K562 (cell line): ENCODE results near the gene MYO16. TPM values are rescaled to one million over a fixed set of nuclear protein-coding genes. Genes with fewer than 3 reads are reported as not detected.

Experiments
- ATAC-seq: fragments of 200-7000 bp; cut with Tn5 transposase; 3 replicates; pipeline ENCODE4 v1.9.1; 2020; ENCODE audit warnings: moderate library complexity
- BruUV-seq: library from RNA; stranded (reverse); fragments of 400-500 nt; replicated peaks from 2 replicates; lab custom pipeline; 2021; lab: Mats Ljungman, UMichigan
- CTCF ChIA-PET: fragments of 300-600 bp; formaldehyde crosslinking; extraction: SDS; loops from one replicate; lab custom pipeline; 2021; ENCODE audit warnings: low intra/inter-chr PET ratio; lab: Yijun Ruan, JAX
- POLR2A ChIA-PET: fragments of 300-600, 350-650 bp; sonication (Branson Sonifier 250); formaldehyde crosslinking; extraction: SDS; loops from one replicate; lab custom pipeline; 2021; ENCODE audit warnings: antibody characterized with exemption, inconsistent platforms; lab: Yijun Ruan, JAX
- DNase-seq, 4 experiments: peaks; one replicate each; pipeline versions ENCODE4 v3.0.0 to v3.0.0-alpha.2; 2011 to 2018; ENCODE audit warnings: low spot score in 3 of 4, mixed read lengths in 3 of 4; ENCODE audit errors: extremely low read depth in 1 of 4
- FAIRE-seq: peaks from 2 replicates; lab custom pipeline; 2011; peaks lifted over from hg19 to GRCh38; lab: Jason Lieb, UNC
- H2AFZ ChIP-seq: 2 replicates; pipeline ENCODE4 v1.6.0; 2011; ENCODE audit warnings: low read depth, low read length, control low read depth, inconsistent platforms
- H3K27ac ChIP-seq: fragments of 200-600 bp; 3 replicates; pipeline ENCODE4 v1.8.0; 2011; ENCODE audit warnings: low read depth, mild to moderate bottlenecking, control low read depth, inconsistent platforms, low read length, moderate library complexity, mixed read lengths; ENCODE audit errors: extremely low read depth
- H3K27me3 ChIP-seq, 2 experiments: fragments of 300-600 bp in 1 of 2; 2 replicates in 1 of 2; 3 replicates in 1 of 2; pipeline versions ENCODE4 v1.6.0 to v1.8.0; 2011; ENCODE audit warnings: inconsistent platforms in 2 of 2, low read length in 2 of 2, mild to moderate bottlenecking in 1 of 2, mixed read lengths in 1 of 2, moderate library complexity in 1 of 2; ENCODE audit not compliant: control insufficient read depth in 2 of 2, insufficient read depth in 2 of 2
- H3K36me3 ChIP-seq: fragments of 300-600 bp; 3 replicates; pipeline ENCODE4 v1.8.0; 2011; ENCODE audit warnings: mild to moderate bottlenecking, low read length, inconsistent platforms; ENCODE audit not compliant: control insufficient read depth, insufficient read depth
- H3K4me1 ChIP-seq, 2 experiments: fragments of 200-600 bp in 1 of 2; replicated peaks in 1 of 2; 2 replicates in 1 of 2; 3 replicates in 1 of 2; pipeline versions ENCODE4 v1.5.1 to v1.8.0; 2011; ENCODE audit warnings: inconsistent platforms in 2 of 2, low read length in 2 of 2, mild to moderate bottlenecking in 1 of 2, mixed read lengths in 1 of 2, moderate library complexity in 1 of 2; ENCODE audit not compliant: control insufficient read depth in 2 of 2, insufficient read depth in 2 of 2
- H3K4me2 ChIP-seq: 2 replicates; pipeline ENCODE4 v1.6.1; 2011; ENCODE audit warnings: low read length, control low read depth, inconsistent platforms, mixed read lengths; ENCODE audit not compliant: insufficient read depth
- H3K4me3 ChIP-seq: fragments of 200-600 bp; sonication (generic), shearing (Covaris generic); 2 replicates; pipeline ENCODE4 v1.5.1; 2016; ENCODE audit warnings: control low read depth, inconsistent platforms
- H3K79me2 ChIP-seq: fragments of 200-600 bp; 3 replicates; pipeline ENCODE4 v1.8.0; 2011; ENCODE audit warnings: low read length, inconsistent platforms; ENCODE audit not compliant: control insufficient read depth, insufficient read depth
- H3K9ac ChIP-seq, 2 experiments: 2 replicates each; pipeline versions ENCODE4 v1.6.0 to v1.6.1; 2011; ENCODE audit warnings: low read depth in 2 of 2, low read length in 2 of 2, control low read depth in 1 of 2, inconsistent platforms in 1 of 2, mild to moderate bottlenecking in 1 of 2, mixed read lengths in 1 of 2; ENCODE audit not compliant: insufficient read depth in 1 of 2
- H3K9me1 ChIP-seq: one replicate; pipeline ENCODE4 v1.6.0; 2011; ENCODE audit warnings: inconsistent platforms, mild to moderate bottlenecking, low read length, moderate library complexity; ENCODE audit not compliant: control insufficient read depth, insufficient read depth
- H3K9me3 ChIP-seq: replicated peaks from 2 replicates; pipeline ENCODE4 v1.5.1; 2011; ENCODE audit warnings: low read depth, low read length, inconsistent platforms; ENCODE audit not compliant: control insufficient read depth, insufficient read depth
- H4K20me1 ChIP-seq: replicated peaks from 2 replicates; pipeline ENCODE4 v1.6.1; 2011; ENCODE audit warnings: low read length, inconsistent platforms, mixed read lengths; ENCODE audit not compliant: control insufficient read depth, insufficient read depth
- ARNT ChIP-seq, 2 experiments: fragments of 450-650 bp; IDR thresholded peaks; 2 replicates each; pipeline ENCODE4 v1.6.1; 2016; ENCODE audit warnings: mild to moderate bottlenecking in 1 of 2
- C11orf30 ChIP-seq: fragments of 450-650 bp; IDR thresholded peaks from 2 replicates; pipeline ENCODE4 v1.6.1; 2016; ENCODE audit warnings: low read depth, mild to moderate bottlenecking
- MAFK ChIP-seq: IDR thresholded peaks from 2 replicates; pipeline ENCODE4 v1.6.1; 2011; ENCODE audit warnings: low read length, improper control_type of control experiment
- ZNF316 ChIP-seq: fragments of 450-650 bp; IDR thresholded peaks from 2 replicates; pipeline ENCODE4 v1.6.1; 2016
- ZNF778 ChIP-seq: fragments of 450-650 bp; formaldehyde crosslinking; IDR thresholded peaks from 2 replicates; pipeline ENCODE4 v1.4.0; 2020; ENCODE audit warnings: mild to moderate bottlenecking, moderate library complexity
- WGBS: fragments of 100-300 bp; shearing (Covaris generic); methylation state at CpG from one replicate; pipeline ENCODE4 v1.1.6; 2016; ENCODE audit warnings: low coverage, mixed read lengths; ENCODE audit not compliant: insufficient coverage; ENCODE audit errors: missing lambda C conversion rate; 5-methylcytosine and 5-hydroxymethylcytosine counted together
- in situ Hi-C: fragments of 300-500 bp; cut with MboI; formaldehyde crosslinking; loops from 4 replicates; pipeline ENCODE4 v1.15.0; 2018; ENCODE audit warnings: inconsistent platforms, mixed read lengths
- intact Hi-C: fragments of 100-400 bp; cut with micrococcal nuclease; formaldehyde crosslinking; loops from 2 replicates; pipeline ENCODE4 v1.14.2; 2022
- polyA plus RNA-seq, 8 experiments: library from polyadenylated mRNA; depleted of rRNA in 4 of 8; stranded (reverse) in 5 of 8; unstranded in 3 of 8; fragments of >200 nt; fragmentation: Nextera tagmentation in 2 of 8; fragmentation: Illumina TruSeq in 1 of 8; extraction: Ambion mirVana in 2 of 8; extraction: Trizol in 1 of 8; gene quantifications; 2 replicates each; pipeline versions ENCODE4 v1.2.1 to v1.2.3, GENCODE V29; 2011 to 2014; ENCODE audit warnings: inconsistent platforms in 1 of 8, missing spikeins in 1 of 8
- total RNA-seq, 7 experiments: library from RNA; depleted of rRNA in 6 of 7; stranded (reverse); fragments of >200 nt in 6 of 7; fragmentation: Illumina TruSeq in 2 of 7; extraction: Trizol in 2 of 7; gene quantifications; 2 replicates each; pipeline versions ENCODE4 v1.2.1 to v1.2.3, GENCODE V29; 2011 to 2021; ENCODE audit warnings: low replicate concordance in 1 of 7
- TF ChIP-seq, protein P1 (sequence below), 2 experiments: fragments of 450-650 bp in 1 of 2; sonication (generic) in 1 of 2; formaldehyde crosslinking in 1 of 2; IDR thresholded peaks in 1 of 2; conservative IDR thresholded peaks in 1 of 2; 2 replicates each; pipeline versions ENCODE4 v1.6.1 to v1.8.1; 2016 to 2023; ENCODE audit warnings: mild to moderate bottlenecking in 2 of 2, moderate library complexity in 2 of 2, inconsistent platforms in 1 of 2, missing genetic modification reagents in 1 of 2

Gene MYO16
- total and polyA plus RNA-seq, 9 of the 15 experiments (the other 6 are each of a cell fraction or from before 2014, with no cell fraction given): 4.3 to 45.7 (median 12.1) TPM

DNA sequence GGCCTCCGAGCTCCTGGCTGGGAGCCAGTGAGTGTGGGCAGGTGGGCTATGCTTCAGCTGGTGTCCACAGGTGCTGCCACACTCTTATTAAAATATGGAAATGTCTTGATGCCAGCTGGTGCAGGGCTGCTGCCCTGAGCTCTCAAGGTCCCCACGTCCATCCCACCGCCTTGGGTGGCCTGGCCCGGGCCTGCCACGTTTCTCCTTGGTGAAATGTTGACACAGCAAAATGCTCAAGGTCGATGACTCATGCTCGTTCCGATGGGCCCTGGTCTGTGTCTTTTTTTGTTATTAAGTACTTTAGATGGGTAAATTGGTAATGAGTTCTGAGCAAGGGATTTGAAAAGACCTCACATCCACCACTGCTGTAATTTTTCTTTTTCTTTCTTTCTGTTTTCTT, 524.7 kb downstream of the MYO16 start:
- in situ Hi-C loops (no loop called here), intact Hi-C loops (no loop called here)
- Histone ChIP-seq H3K4me2 (no peak overlapping the region), H3K9ac (no peak overlapping the region), H3K9me1 (no peaks in the 10 kb centered on the region), H3K27ac (no peak overlapping the region), H3K79me2 (no peaks in the 10 kb centered on the region), H3K27me3 (no peaks in the 10 kb centered on the region), H3K36me3 (no peaks in the 10 kb centered on the region), H3K4me3 (no peak overlapping the region), H3K4me1 (no peaks in the 10 kb centered on the region), H3K9me3 (no peaks in the 10 kb centered on the region), H2AFZ (no peak overlapping the region), H4K20me1 (no peaks in the 10 kb centered on the region)
- POLR2A ChIA-PET: no interaction called here
- WGBS: 24% methylated on average over 7 of the region's 8 CpGs
- no peak for ATAC-seq
- peak; percentile 46 for TF ChIP-seq C11orf30
- TF ChIP-seq ZNF316: peak; percentile 48
- TF ChIP-seq MAFK: peak; percentile 15; the same call in 1 of the 2 replicates
- TF ChIP-seq ARNT (IDR thresholded peaks at IDR 0.05): no peak
- TF ChIP-seq, protein P1, sequence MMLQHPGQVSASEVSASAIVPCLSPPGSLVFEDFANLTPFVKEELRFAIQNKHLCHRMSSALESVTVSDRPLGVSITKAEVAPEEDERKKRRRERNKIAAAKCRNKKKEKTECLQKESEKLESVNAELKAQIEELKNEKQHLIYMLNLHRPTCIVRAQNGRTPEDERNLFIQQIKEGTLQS (IDR thresholded peaks at IDR 0.05): 0 out of 2 replicates have a peak, but pooled peaks have one; percentile 13
- TF ChIP-seq, protein P1 (CRISPR knock-in tag; conservative IDR thresholded peaks at IDR 0.05): no peak
- TF ChIP-seq ZNF778 (CRISPR knock-in tag): no peak
- CTCF ChIA-PET: no interaction called here
- no peak for DNase-seq
- no peak for FAIRE-seq
- no TSS peak for BruUV-seq
